Skin of body (tissue), 2 donors: ENCODE data around the gene LGR5. TPM values are rescaled to one million over a fixed set of nuclear protein-coding genes. Genes with fewer than 3 reads are reported as not detected.
"Not testable (repeated sequence)": the region's sequence is repeated elsewhere in the genome, so short reads cannot be mapped to it uniquely, and the experiment has no call there.

ENCODE experiments used
- DNase-seq: peaks from one replicate; lab custom pipeline; 2025; lab: John Stamatoyannopoulos, UW
- total RNA-seq: library from RNA; depleted of rRNA; stranded (reverse); fragments of >200 nt; gene quantifications from one replicate; pipeline ENCODE4 v1.2.3, GENCODE V29; 2014

The LGR5 gene
- total RNA-seq, 1 donor from 2014 or later: 13.7 TPM

DNA sequence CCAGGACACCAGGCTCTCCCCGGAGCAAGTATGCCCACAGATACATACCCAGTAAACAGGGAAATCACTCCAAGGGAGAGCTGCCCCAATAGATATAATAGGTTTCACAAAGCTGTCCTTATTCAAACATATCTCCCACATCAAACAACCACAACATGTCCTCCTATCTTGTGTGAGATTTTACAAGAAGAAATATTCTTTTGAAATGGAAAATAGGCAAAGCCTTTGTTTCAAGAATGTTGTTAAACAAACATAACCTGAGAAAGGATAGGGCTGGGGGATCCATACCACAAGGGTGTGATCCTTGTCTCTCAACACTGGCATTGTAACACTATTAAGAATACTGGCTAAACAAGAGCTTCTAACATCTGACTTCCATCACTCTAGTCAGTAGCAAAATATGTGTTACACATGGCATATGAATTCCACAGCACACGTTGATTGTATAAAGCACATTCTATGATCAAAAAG, 32.9 kb downstream of the LGR5 start:
- DNase-seq: no peak

DNA sequence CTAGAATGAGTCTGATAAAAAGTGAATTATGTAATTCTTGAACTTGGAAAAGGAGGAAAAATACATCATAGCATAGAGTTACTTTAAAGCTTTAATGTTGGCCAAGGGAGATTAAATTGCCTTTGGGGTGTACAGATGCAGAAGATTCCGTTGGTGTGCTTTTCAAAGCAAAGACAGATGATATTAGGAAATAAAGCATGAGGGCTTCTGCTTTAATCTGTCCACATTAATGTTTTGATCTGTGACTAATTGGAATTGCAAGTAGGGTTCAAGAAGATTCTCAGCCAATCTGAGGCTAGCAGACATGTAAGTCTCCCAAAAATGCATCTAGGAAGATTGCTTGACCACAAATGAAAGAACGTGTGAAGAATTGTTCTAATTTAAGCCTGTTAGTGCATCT, 35.2 kb downstream of the LGR5 start:
- peak; percentile 27 for DNase-seq

DNA sequence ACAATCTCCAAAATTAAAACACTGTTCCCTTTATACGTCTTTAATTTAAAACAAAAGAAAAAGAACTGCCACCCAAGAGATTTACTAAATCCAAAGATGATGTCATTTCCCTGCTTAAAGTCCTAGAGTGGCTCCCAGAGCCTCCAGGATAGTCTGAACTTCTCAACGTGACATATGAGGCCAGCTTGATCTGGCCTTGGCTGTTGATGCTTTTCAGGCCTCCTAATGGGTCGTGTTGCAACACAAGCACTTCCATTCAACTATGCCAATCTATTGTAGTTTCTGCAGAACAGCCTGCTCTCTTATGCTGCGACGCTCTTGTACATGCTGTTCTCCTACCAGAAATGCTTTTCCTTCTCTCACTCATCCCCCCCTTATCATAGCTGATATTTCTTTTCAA, 35.7 kb downstream of the LGR5 start:
- peak; percentile 52 for DNase-seq

DNA sequence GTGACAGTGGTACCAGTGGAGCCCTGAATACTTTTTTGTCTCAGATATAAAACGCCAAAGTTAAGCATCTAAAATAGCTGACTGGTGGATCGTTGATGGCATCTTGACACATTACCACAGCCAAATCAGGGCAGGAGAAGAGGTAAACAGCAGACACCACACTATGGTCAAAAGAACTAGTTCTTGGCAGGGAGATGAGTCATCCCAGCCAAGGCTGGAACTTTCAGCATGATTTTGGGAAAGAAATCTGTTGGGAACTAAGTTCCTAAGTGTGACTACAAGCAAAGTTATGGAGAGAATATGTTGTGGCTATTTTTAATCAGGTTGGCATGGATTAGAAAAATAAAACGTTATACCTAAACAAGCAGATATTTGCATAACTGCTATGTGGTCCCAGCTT, 36.9 kb downstream of the LGR5 start:
- no peak for DNase-seq

DNA sequence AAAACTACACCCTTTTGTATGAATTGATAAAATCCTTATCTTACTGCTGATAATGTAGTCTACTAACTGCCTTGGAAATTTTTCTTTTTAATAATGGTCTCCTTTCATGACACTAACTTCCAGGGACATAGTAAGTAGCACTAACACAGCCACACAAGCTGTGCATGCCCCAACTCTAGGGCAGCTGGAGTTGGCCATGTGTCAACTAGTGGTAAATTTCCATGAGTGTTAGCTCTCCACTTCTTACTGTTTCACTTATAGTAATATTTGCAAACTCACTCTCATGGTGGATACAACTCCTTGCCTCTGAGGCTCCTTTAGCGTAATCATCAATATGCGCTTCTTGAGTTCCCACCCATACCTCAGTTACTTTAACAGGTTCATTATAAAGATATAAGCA, 38.0 kb downstream of the LGR5 start:
- no peak for DNase-seq

DNA sequence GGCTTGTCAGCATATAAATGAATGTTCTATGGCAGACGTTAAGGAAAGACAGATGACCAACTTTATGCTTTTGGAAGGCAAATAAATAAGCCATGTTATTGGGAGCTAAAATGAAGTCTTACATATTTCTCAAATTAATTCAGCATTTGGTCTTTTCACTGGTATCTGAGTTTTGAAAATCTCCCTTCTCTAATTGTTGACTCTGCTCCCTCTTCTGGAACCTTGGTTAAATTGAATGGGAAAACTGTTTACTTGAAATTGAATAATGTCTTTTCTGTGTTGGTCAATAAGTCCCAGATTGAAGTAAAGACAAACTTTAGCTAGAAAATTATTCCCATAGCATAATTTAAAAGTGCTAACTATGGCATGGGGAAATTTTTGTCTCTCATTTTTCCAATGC, 38.7 kb downstream of the LGR5 start:
- peak; percentile 8 for DNase-seq

DNA sequence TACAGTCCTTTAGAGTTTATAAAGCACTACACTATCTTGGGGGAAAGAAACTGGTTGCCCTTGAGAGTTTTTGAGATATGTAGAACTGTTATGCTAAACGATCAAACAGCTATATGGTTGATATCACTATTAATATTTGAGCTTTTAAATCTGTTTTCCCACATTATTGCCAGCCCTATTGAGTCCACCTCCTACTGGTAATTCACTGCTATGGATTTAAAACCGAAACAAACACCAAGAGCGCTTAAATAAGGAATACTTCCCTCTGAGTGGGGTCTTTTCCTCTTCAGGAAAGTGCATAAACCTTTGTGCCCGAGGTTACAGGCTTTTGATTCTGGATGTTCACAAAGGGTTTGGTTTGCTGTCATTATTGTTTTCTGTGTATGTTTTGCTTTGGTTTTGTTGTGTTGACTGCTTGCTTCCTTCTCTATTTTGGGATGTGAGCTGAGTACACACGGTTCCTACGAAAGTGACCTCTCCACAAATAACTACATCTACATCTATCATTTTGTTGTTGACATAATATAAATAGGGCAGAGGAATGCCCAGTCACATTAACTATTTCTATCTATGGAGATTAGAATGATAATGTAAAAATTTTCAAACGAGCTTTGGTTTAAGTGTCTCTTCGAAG, 44.8 kb downstream of the LGR5 start:
- DNase-seq: no peak

DNA sequence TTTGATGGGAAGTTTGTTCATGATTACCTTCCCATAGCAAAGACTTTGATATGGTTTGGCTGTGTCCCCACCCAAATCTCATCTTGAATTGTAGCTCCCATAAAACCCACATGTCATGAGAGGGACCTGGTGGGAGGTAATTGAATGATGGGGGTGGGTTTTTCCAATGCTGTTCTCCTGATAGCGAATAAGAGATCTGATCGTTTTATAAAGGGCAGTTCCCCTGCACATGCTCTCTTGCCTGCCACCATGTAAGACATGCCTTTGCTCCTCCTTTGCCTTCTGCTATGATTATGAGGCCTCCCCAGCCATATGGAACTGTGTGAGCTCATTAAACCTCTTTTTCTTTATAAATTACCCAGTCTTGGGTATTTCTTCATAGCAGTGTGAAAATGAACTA, 51.2 kb downstream of the LGR5 start:
- DNase-seq: not testable (repeated sequence)

DNA sequence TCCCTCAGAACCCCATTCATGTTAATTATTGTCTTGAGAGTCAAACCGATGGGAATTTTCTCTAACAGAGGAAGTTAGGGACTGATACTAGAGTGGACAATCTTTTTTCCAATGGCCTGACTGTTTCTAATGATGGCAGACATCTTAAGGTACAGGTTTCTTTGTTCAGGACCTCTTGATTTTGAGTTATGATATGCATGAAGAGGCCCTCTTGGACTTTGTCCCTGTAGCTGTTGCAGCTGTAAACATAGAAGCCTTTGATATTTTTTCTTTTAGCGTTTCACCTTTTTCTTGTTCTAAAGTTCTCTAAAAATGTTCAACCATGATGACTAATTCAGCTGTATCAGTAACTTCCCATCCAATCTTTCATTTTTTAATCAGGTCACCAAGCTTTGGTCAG, 53.0 kb downstream of the LGR5 start:
- DNase-seq: no peak

DNA sequence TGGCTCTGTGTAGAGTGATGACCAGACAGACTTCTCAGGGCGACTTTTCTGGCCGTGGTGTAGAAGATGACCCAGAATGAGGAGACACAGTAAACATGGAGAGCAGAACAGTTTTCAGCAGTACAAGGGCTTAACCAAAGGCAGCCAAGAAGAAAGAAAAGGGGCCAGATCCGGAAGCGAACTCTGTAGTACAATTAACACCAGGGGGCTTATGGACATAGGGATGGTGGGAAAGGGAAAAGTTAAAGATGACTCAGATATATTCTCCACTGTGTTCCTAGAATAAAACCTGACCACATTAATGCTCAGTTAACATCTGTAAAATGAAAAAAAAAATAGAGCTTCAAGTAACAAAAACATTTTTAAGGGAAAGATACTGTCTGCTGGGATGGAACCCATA, 60.2 kb downstream of the LGR5 start:
- no peak for DNase-seq

DNA sequence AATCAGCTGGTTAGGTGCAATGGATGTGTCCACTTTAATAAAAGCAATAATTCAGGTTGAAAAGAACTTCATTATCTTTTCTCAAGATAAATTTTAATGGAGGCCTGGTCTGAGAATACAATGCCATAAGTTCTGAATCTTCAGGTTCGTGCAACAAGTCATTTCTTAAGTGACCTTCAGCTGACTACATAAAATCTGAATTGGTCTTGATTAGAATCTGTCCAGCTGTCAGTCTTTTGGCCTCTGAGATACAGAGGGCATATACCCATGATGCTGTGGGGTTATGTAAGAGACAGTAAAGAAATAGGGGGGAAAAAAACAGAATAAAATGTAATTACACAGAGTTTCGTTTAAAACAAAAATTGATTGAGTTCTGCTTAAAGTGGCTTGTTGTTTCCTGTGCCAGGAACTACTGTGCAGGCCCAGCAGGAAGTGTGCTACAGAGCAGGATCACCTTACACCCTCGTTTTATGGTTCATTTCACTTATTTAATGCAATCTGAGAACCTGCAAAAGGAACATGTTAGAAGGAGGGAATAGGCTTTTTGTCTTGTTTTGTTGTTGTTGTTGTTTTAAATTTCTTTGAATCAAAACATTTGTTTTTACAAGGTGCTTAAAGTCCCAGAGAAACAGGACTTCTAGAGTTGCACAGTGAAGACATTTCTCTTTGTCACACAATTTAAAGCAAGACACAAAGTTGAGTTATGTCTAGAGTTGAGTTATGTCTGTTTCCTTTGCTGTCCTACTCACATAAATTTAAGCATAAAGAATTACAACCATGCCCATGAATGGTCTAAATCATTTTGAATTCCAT, 64.2 kb downstream of the LGR5 start:
- DNase-seq: no peak

DNA sequence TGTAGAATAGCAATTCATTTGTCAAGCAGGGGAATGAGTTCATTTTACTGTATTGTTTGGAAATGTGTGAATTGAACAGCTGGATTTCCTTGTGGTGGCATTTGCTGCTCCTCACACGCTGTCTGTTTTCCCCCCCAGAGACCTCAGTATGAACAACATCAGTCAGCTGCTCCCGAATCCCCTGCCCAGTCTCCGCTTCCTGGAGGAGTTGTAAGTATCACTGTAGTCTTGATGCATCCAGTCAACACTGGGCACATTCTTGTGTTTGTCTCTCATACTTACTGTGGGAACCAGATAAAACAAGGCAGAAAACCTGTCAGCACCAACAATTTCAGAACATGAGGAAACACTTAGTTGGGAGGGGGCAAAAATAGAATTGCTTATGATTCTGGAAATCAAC, 64.9 kb downstream of the LGR5 start:
- DNase-seq: peak; percentile 55

DNA sequence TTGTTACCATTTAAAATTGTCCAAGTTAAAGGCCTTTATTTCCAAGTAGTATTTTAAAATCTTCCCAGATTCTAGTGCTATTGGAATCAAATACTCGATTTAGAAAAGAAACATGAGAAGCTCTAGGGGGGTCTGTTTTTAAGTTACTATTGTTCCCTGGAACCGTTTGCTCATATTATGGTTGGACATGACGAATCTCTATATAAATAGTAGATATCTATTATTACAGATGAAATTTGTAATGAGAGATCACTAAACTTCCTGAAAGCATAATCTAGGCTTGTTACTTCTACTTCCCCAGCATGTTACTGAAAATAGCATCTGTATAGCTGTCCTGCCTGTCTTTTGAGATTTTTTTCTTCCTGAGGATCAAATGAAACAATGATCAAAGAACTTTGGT, 70.1 kb downstream of the LGR5 start:
- no peak for DNase-seq

DNA sequence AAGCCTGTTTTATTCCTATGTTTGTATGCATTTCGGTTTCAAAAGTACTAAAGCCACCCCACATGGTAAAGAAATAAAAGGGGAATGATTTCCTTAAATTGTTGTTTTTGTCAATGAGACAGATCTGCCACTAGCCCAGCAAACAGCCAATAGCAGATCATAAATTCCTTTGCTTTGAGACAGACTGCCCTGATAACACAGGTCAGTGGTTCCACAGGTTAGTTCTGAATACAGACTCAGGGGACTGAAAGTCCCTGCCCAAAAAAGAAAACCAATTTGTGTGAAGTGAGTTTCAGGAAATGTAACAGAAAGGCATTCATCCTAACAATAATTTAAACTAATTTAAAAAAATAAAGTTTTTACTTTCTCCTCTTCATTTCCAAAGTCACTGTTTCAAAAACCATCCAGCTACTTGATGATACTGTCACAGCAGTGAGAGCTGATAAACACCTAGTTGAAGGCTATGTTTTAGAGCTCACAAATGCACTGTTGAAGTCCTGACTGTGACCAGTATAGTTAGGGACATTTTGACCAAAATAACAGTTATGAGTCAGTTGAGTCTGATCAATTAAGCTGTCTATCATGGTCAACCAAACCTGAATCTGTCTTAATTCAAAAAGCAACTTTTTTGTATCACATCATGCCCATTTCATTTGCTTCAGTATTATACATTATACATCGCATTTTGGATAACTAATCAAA, 77.7 kb downstream of the LGR5 start:
- DNase-seq: no peak

DNA sequence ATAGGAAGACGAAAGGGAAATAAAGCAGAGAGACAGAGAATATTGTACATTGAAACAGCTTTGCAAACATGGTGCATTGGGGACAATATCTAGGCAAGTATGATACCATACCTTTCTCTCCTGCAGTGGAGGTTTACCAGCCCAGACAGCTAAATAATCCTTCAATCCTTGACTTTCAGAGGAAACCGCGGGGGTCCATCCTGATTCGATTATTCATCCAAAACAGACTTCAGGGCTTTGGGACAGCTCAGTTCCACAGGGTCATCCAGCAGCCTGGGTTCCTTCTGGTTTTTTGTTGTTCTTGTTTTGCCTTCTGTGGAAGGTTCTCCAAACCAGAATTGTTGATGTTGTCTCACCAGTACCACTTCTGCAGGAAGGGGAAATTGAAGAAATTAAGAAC, 81.5 kb downstream of the LGR5 start:
- no peak for DNase-seq

DNA sequence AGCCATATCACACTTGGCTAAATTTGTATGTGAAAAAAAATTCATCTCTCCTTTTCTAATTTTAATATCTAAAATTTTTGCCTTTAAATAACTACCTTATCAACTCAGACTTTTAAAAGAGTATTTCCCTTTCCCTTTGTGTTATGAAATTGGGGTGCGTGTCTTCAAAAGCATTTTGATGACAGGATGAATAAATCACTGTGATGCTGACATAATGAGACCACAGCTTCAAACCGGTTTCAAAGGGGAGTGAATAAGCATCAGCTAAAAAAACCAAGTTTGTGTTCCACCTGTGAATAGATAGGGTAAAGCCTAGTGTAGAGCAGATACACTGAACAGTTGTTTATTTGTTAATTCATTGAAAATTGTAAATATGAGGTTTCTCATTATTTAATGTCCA, 85.0 kb downstream of the LGR5 start:
- no peak for DNase-seq

DNA sequence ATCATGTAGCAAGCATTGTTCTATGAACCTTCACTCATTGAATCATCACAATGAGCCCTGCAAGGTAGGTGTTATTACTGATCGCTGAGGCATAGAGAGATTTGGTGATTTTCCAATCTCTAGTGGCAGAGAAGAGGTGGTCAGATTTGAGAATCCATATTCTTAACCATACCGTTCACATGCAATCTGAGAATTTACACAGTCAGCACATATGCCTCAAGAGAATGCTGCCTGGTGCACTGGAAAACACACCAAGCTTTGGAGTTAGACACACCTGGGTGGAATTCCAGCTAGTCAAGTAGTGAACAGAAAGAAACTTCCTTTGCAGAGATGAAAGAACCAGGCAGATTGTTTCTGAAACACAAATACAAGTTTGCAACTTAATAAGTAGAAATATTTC, 94.1 kb downstream of the LGR5 start:
- no peak for DNase-seq

DNA sequence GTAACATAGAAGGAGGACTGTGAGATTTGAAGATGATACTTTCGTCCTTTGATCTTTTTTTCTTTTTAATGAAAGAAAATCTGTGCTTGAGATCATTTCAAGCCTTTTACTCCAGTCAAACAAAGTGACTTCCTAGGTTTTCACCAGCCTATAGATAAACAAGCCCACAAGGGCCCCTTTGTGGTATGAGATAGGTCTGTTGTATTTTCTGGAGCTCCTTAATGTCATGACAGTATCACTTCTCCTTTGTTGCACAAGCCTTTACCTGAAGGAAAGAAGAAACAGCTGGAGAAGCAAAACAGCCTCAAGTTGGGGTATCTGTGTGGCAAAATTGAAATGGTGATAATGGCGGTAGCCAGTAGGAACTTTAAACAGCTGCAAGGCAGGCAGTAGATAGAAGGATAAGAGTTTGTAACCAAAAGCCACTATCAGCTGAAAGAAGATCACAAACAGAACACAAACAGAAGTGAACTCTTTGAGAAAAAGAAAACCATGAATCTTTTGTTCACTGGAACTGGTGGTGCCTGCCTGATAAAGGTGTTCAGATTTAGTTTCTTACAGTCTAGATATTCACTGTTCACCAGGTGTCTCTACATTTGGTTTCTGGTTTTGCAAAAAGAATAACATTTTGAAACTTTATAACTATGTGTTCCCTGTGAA, 96.8 kb downstream of the LGR5 start:
- DNase-seq: no peak

DNA sequence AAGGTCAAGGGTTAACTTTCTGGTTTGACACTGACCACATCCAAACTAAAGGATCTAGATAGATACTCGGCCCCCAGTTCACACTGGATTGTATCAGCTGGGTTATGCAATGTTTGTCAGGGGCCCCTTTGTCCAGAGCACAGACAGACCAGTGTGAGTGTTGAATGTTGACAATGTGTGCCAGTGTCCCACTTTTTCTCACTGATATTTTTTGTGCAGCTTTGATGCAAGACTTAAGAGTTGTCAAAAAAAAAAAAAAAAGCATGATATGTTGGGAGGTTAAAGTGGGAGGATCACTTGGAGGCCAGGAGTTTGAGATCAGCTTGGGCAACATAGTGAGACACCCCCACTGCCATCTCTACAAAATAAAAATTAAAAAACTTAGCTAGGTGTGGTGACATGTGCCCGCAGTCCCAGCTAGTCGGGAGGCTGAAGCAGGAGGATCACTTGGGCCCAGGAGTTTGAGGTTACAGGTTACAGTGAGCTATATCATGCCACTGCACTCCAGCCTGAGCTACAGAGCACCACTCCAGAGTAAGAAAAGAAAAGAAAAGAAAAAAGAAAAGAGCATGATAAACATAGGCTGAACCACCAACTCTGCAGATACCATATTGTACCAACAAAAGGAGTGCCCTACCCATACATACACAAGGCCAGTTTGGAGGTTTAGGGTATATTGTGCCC, 97.5 kb downstream of the LGR5 start:
- no peak for DNase-seq

DNA sequence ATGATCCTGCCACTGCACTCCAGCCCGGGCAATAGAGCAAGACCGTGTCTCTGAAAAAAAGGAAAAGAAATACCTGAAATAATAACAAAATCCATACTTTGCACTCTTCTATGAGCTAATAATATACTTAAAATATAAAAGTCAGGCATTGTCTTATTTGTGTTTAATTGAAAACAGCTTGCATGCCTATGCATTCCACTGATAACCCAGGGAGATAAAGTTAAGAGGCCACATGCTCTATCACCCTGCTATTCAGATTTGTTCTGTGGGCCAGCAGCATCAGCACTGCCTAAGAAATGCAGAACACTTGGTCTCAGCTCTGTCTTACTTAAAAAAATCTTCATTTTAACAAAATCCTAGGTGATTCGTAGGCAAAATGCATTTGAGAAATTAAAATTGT, 99.2 kb downstream of the LGR5 start:
- DNase-seq: no peak

DNA sequence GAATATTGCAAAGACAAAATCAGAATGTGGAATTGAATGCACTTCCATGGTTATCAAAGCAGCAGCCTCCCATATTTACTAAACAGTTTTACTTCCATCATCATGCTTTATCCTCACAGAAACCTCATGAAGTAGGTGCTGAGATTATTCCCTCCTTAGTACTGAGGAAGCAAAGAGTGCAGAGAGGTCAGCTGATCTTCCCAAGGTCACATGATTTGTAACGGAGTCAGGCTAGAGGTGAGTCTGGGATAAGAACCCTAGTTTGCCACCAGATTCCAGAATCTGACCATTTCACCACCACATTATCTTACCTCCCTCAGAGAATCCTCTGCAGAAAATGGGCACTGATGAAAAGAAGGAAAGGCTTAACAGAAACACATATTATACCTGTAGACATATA, 102.0 kb downstream of the LGR5 start:
- DNase-seq: no peak
